Liver (tissue), 9 donors: ENCODE data around the gene RIMBP2. TPM values are rescaled to one million over a fixed set of nuclear protein-coding genes. Genes with fewer than 3 reads are reported as not detected.
A peak's percentile ranks its signal among the peaks of the same experiment; 100 is the strongest.

Experiments
- DNase-seq: peaks from one replicate; pipeline ENCODE4 v3.0.0-alpha.2; 2017; ENCODE audit warnings: low spot score
- H3K27ac ChIP-seq, 2 donors: one replicate each; pipeline ENCODE4 v1.7.0; 2013; ENCODE audit warnings: inconsistent platforms in 2 of 2, low read length in 2 of 2, control low read depth in 1 of 2, low read depth in 1 of 2, mild to moderate bottlenecking in 1 of 2
- H3K27me3 ChIP-seq, 4 donors: one replicate each; pipeline versions ENCODE4 v1.6.1 to v1.7.0; 2013; ENCODE audit warnings: low read length in 3 of 4, inconsistent platforms in 1 of 4, mild to moderate bottlenecking in 1 of 4, moderate library complexity in 1 of 4; ENCODE audit not compliant: control insufficient read depth in 4 of 4, insufficient read depth in 4 of 4
- H3K36me3 ChIP-seq, 4 donors: one replicate each; pipeline versions ENCODE4 v1.6.1 to v1.7.0; 2013; ENCODE audit warnings: low read length in 3 of 4, mild to moderate bottlenecking in 3 of 4, low read depth in 1 of 4, moderate library complexity in 1 of 4; ENCODE audit not compliant: control insufficient read depth in 4 of 4, insufficient read depth in 3 of 4
- H3K4me1 ChIP-seq, 4 donors: one replicate each; pipeline versions ENCODE4 v1.6.1 to v1.7.0; 2013; ENCODE audit warnings: low read length in 3 of 4, mild to moderate bottlenecking in 3 of 4, moderate library complexity in 1 of 4; ENCODE audit not compliant: control insufficient read depth in 4 of 4, insufficient read depth in 4 of 4
- H3K4me3 ChIP-seq, 3 donors: one replicate each; pipeline versions ENCODE4 v1.6.1 to v1.7.0; 2013; ENCODE audit warnings: low read length in 3 of 3, control low read depth in 1 of 3, low read depth in 1 of 3, mild to moderate bottlenecking in 1 of 3
- H3K9ac ChIP-seq, 2 donors: one replicate each; pipeline ENCODE4 v1.7.0; 2013; ENCODE audit warnings: low read length in 2 of 2, mild to moderate bottlenecking in 2 of 2, moderate library complexity in 2 of 2, control low read depth in 1 of 2, low read depth in 1 of 2
- H3K9me3 ChIP-seq, 4 donors: one replicate each; pipeline versions ENCODE4 v1.6.1 to v1.7.0; 2013; ENCODE audit warnings: low read length in 3 of 4; ENCODE audit not compliant: control insufficient read depth in 4 of 4
- ATF3 ChIP-seq: IDR thresholded peaks from 2 replicates; pipeline ENCODE4 v1.6.1; 2016; ENCODE audit warnings: antibody characterized with exemption
- CTCF ChIP-seq: fragments of 150-350 bp; IDR thresholded peaks from 2 replicates; pipeline ENCODE4 v1.5.1; 2017; ENCODE audit warnings: improper control_type of control experiment, low read depth, low read length; ENCODE audit not compliant: missing input control
- EGR1 ChIP-seq, 2 donors: IDR thresholded peaks; 2 replicates each; pipeline ENCODE4 v1.6.1; 2016 to 2018; ENCODE audit warnings: antibody characterized with exemption in 2 of 2, low read depth in 2 of 2
- FOXA1 ChIP-seq: IDR thresholded peaks from 2 replicates; pipeline ENCODE4 v1.6.1; 2016; ENCODE audit warnings: antibody characterized with exemption
- FOXA2 ChIP-seq: IDR thresholded peaks from 2 replicates; pipeline ENCODE4 v1.6.1; 2016; ENCODE audit warnings: antibody characterized with exemption
- GABPA ChIP-seq, 2 donors: IDR thresholded peaks in 1 of 2; conservative IDR thresholded peaks in 1 of 2; 2 replicates each; pipeline ENCODE4 v1.6.1; 2016; ENCODE audit warnings: antibody characterized with exemption in 2 of 2, mild to moderate bottlenecking in 1 of 2, moderate library complexity in 1 of 2
- HNF4A ChIP-seq, 2 donors: conservative IDR thresholded peaks; 2 replicates each; pipeline ENCODE4 v1.6.1; 2016; ENCODE audit warnings: antibody characterized with exemption in 2 of 2, mild to moderate bottlenecking in 2 of 2
- HNF4G ChIP-seq: IDR thresholded peaks from 2 replicates; pipeline ENCODE4 v1.6.1; 2016; ENCODE audit warnings: antibody characterized with exemption
- JUND ChIP-seq, 2 donors: IDR thresholded peaks; 2 replicates each; pipeline ENCODE4 v1.6.1; 2016; ENCODE audit warnings: antibody characterized with exemption in 2 of 2
- MAX ChIP-seq: IDR thresholded peaks from 2 replicates; pipeline ENCODE4 v1.6.1; 2016; ENCODE audit warnings: antibody characterized with exemption
- NR2F2 ChIP-seq: IDR thresholded peaks from 2 replicates; pipeline ENCODE4 v1.6.1; 2016; ENCODE audit warnings: antibody characterized with exemption
- RAD21 ChIP-seq, 2 donors: IDR thresholded peaks; 2 replicates each; pipeline ENCODE4 v1.6.1; 2016; ENCODE audit warnings: antibody characterized with exemption in 2 of 2, mild to moderate bottlenecking in 2 of 2
- REST ChIP-seq: IDR thresholded peaks from 2 replicates; pipeline ENCODE4 v1.6.1; 2016; ENCODE audit warnings: antibody characterized with exemption, mild to moderate bottlenecking
- RXRA ChIP-seq, 2 donors: IDR thresholded peaks; 2 replicates each; pipeline ENCODE4 v1.6.1; 2017 to 2018; ENCODE audit warnings: antibody characterized with exemption in 2 of 2, mild to moderate bottlenecking in 1 of 2
- SP1 ChIP-seq: IDR thresholded peaks from 2 replicates; pipeline ENCODE4 v1.6.1; 2018; ENCODE audit warnings: antibody characterized with exemption, mild to moderate bottlenecking
- TAF1 ChIP-seq: conservative IDR thresholded peaks from 2 replicates; pipeline ENCODE4 v1.6.1; 2016; ENCODE audit warnings: antibody characterized with exemption, mild to moderate bottlenecking
- YY1 ChIP-seq: IDR thresholded peaks from 2 replicates; pipeline ENCODE4 v1.6.1; 2016; ENCODE audit warnings: antibody characterized with exemption, mild to moderate bottlenecking
- WGBS: extraction: QIAGEN DNeasy Blood & Tissue Kit; methylation state at CpG from one replicate; pipeline ENCODE4 v1.1.7; 2013; 5-methylcytosine and 5-hydroxymethylcytosine counted together
- polyA plus RNA-seq, 2 donors: library from polyadenylated mRNA; stranded (reverse) in 1 of 2; unstranded in 1 of 2; fragments of 200-250 nt in 1 of 2; fragments of >200 nt in 1 of 2; fragmentation: Nextera tagmentation in 1 of 2; extraction: Ambion mirVana in 1 of 2; gene quantifications; one replicate each; pipeline versions ENCODE4 v1.2.1 to v1.2.3, GENCODE V29; 2013 to 2015
- total RNA-seq, 2 donors: library from RNA; depleted of rRNA; stranded (reverse); fragments of >200 nt; gene quantifications; one replicate each; pipeline ENCODE4 v1.2.3, GENCODE V29; 2014
- donor health status: healthy.
- donor health status: healthy.
- donor health status: healthy.
- donor health status: healthy.
- donor health status: healthy.

The RIMBP2 gene
- total and polyA plus RNA-seq, 4 donors: 0.01 to 0.17 (median 0.09) TPM; not detected in 1

DNA sequence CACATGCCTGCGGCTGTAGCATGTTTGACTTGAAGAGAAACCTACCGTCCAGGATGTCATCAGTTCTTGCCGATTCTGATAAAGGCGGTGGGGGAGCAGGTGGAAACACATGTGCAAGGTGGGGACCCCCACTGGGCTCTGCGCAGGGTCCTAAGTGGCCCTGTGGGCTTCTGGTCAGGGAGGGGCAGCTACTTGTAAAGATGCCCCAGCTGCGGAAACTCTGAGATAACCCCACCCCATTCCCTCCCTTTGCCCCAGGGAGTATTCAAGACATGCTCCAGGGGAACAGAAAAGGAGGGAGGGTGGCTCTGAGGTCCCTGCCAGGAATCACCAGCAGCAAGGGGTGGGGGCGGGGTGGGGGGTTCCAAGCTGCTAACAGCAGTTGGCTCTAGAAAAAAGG lies 310.8 kb downstream of the RIMBP2 start (continued):
- no peak for TF ChIP-seq REST

- Histone ChIP-seq H3K27ac (no peak overlapping the region), H3K9ac (no peak overlapping the region), H3K4me3 (no peak overlapping the region), H3K4me1 (no peaks in the 10 kb centered on the region), H3K9me3 (no peaks in the 10 kb centered on the region), H3K27me3 (no peaks in the 10 kb centered on the region), H3K36me3 (no peaks in the 10 kb centered on the region)
- TF ChIP-seq SP1 (no peak), CTCF (peak; percentile 20), RAD21 (IDR thresholded peaks at IDR 0.05) (peak; percentile 54 to 60), TAF1 (no peak), HNF4A (conservative IDR thresholded peaks at IDR 0.05) (no peak), REST (no peak)
- no peak for DNase-seq
- 78% methylated on average over 6 of the region's 6 CpGs for WGBS
Measured at GRCh38 chr12:130401703-130402102, 314.4 kb downstream of the RIMBP2 start.

- DNase-seq: no peak
- WGBS: 82% methylated on average over 12 of the region's 12 CpGs
- Histone ChIP-seq H3K27ac (no peak overlapping the region), H3K4me3 (no peak overlapping the region), H3K27me3 (no peaks in the 10 kb centered on the region), H3K4me1 (no peaks in the 10 kb centered on the region), H3K36me3 (no peaks in the 10 kb centered on the region), H3K9ac (no peak overlapping the region), H3K9me3 (no peaks in the 10 kb centered on the region)
- TF ChIP-seq EGR1 (IDR thresholded peaks at IDR 0.05; ENCODE audit: low read depth in 2 of 2) (no peak), RAD21 (IDR thresholded peaks at IDR 0.05) (no peak), NR2F2 (no peak), FOXA1 (no peak), ATF3 (no peak), GABPA (IDR thresholded peaks at IDR 0.05 in 1 of 2, conservative IDR thresholded peaks at IDR 0.05 in 1 of 2) (no peak), FOXA2 (no peak), YY1 (no peak), MAX (no peak), HNF4G (no peak), RXRA (IDR thresholded peaks at IDR 0.05) (no peak), REST (no peak), JUND (IDR thresholded peaks at IDR 0.05) (no peak)
Measured at GRCh38 chr12:130398100-130398848, 317.8 kb downstream of the RIMBP2 start.
